GM12864 (cell line): Measurements from ENCODE around the gene ERBB4.

Experiments
- DNase-seq: peaks from one replicate; pipeline ENCODE4 v3.0.0-alpha.2; 2011; ENCODE audit warnings: low read depth
- H3K4me3 ChIP-seq: 2 replicates; pipeline ENCODE4 v1.5.1; 2011; ENCODE audit warnings: mild to moderate bottlenecking, low read depth, low read length, control low read depth
- TF ChIP-seq, protein P1 (sequence below): IDR thresholded peaks from 2 replicates; pipeline ENCODE4 v1.5.1; 2011; ENCODE audit warnings: low read depth, mild to moderate bottlenecking, moderate library complexity, low read length, control low read depth, inconsistent platforms; ENCODE audit errors: missing control alignments

ERBB4 gene

DNA sequence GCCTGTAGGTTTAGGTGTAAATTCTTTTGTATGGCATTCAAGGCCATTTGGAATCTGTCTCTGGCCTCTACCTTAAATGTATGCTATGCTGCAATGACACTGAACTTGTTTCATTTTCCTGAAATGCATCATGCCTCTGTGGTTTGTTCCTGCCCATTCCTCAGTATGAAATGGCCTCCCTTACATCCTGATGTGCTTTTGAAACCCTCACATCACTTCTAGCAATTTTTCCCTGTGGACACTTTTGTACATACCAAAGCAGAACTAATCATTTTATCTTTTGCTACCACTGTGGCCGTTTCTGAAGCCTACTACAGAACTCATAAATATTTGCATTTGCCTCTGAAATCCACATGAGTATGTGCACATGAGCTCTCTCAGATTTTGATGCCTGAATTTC is 557.2 kb downstream of the ERBB4 start:
- no peak for DNase-seq
- H3K4me3 ChIP-seq: no peak overlapping the region

DNA sequence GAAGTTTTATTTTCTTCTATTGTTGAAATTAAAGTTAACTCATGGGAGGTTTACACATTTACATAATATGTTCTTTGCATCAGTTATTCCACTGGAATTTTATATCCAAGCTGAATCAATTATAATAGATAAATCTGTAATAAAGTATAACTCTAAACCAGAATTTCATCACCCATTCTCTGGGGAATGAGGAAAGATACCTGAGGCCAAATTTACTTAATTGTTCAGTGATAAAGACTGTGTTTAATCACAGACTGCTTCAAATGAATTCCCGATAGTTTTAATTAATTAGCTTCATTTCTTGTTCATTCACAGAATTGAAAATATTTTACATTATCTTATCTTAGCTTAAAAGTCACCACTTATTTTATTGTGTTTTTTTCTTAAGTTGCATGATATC is 562.5 kb downstream of the ERBB4 start:
- TF ChIP-seq, protein P1, sequence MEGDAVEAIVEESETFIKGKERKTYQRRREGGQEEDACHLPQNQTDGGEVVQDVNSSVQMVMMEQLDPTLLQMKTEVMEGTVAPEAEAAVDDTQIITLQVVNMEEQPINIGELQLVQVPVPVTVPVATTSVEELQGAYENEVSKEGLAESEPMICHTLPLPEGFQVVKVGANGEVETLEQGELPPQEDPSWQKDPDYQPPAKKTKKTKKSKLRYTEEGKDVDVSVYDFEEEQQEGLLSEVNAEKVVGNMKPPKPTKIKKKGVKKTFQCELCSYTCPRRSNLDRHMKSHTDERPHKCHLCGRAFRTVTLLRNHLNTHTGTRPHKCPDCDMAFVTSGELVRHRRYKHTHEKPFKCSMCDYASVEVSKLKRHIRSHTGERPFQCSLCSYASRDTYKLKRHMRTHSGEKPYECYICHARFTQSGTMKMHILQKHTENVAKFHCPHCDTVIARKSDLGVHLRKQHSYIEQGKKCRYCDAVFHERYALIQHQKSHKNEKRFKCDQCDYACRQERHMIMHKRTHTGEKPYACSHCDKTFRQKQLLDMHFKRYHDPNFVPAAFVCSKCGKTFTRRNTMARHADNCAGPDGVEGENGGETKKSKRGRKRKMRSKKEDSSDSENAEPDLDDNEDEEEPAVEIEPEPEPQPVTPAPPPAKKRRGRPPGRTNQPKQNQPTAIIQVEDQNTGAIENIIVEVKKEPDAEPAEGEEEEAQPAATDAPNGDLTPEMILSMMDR: no peak
- H3K4me3 ChIP-seq: no peak overlapping the region
- DNase-seq: no peak

More for the DNA sequence above, 557.2 kb downstream of the ERBB4 start:
- TF ChIP-seq, protein P1: no peak

DNA sequence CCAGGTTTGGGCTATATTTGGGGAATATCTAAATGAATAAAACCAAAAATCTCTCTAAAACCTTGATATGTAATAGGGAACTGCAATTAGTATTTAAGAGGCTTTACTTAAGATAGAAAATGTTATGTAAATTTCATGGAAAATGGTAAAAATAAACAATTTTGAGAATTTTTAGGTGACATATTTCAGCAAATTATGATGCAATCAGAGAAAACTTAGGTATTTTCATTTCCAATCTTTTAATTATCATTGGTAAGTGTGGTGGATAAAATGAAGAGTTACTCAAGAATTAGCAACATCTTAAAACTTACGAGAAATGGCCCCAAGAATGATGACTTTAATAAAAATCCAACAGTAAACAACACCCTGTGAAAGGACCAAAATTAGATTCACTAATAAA is 571.4 kb downstream of the ERBB4 start:
- TF ChIP-seq, protein P1: no peak
- no peak overlapping the region for H3K4me3 ChIP-seq
- no peak for DNase-seq

DNA sequence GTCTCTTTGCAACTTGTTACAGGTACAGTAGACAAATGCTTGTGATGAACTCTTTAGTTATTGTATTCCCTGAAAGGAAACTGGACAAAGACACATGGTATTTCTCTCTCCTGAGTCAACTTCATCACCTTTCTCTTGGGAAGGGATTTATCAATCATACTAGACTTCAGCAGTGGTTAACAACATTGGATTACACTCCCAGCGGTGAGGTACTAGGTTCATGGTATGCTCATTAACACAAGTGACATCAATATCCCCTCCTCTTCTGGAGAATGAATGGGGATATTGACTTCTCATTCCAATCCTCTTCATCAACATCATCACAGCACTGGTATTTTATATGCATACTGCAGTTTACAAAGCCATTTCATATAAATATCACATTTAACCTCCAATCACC is 574.6 kb downstream of the ERBB4 start:
- DNase-seq: no peak
- H3K4me3 ChIP-seq: no peak overlapping the region
- TF ChIP-seq, protein P1: no peak

DNA sequence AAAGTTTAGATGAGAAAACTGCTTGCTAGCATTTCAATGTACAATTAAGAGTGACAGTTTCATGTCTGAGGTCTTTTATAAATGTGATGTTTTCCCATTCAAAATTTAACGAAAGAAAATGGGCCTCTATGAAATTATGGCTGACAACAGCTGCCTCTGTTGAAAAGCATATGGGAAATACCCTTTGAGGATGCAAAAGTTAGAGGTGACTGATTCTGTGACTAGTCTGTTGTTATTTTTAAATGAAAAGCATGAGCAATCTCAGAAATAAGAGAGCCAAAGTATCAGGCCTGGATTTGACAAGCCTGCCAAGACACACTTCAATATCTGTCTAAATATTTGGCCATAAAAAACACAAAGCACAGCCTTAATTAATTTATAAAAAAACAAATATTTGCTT is 580.8 kb downstream of the ERBB4 start:
- H3K4me3 ChIP-seq: no peak overlapping the region
- peak; percentile 25 for DNase-seq
- TF ChIP-seq, protein P1: no peak

DNA sequence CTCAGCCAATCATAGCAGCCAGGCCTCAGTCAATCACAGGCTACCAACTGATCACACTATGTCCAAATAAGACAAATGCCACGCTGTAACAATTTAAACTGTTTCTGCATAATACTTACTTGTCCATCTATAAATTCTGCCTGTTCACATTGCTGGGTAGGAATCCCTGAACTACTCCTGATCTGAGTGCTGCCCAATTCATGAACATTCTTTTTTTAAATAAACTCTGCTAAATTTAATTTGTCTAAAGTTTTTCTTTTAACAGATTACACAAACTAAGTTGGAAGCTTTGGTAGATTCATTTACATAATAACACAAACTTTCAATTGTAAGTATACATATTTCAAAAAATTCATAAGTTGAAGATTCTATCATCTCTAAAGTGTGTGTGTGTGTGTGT is 583.0 kb downstream of the ERBB4 start:
- H3K4me3 ChIP-seq: no peak overlapping the region
- DNase-seq: no peak
- TF ChIP-seq, protein P1: no peak

DNA sequence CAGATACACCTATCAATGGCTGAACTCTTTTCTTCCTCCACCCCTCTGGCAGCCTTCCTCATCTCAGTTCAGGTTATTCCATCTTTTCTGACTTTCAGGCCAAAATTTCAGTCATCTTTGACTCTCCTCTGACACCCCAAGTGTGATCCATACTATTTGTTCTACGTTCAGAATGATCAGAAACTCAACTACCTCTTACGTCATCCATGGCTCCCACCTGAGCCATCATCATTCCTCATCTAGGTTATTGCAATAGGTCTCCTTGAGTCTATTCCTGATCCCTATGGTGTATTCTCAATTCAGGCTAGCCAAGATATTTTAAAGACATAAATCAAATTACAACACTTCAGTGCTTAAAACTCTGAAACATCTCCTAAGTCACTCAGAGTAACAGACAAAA is 589.7 kb downstream of the ERBB4 start:
- H3K4me3 ChIP-seq: no peak overlapping the region
- TF ChIP-seq, protein P1: no peak
- no peak for DNase-seq
